GM11168 (cell line): ENCODE results near the gene MAST3.

ENCODE experiments used
- in situ Hi-C: fragments of 300-500 bp; cut with MboI; formaldehyde crosslinking; loops from one replicate; pipeline ENCODE4 v1.12.0; 2022; ENCODE audit warnings: low sequenced_read_pairs; ENCODE audit not compliant: unreplicated experiment

The MAST3 gene

DNA sequence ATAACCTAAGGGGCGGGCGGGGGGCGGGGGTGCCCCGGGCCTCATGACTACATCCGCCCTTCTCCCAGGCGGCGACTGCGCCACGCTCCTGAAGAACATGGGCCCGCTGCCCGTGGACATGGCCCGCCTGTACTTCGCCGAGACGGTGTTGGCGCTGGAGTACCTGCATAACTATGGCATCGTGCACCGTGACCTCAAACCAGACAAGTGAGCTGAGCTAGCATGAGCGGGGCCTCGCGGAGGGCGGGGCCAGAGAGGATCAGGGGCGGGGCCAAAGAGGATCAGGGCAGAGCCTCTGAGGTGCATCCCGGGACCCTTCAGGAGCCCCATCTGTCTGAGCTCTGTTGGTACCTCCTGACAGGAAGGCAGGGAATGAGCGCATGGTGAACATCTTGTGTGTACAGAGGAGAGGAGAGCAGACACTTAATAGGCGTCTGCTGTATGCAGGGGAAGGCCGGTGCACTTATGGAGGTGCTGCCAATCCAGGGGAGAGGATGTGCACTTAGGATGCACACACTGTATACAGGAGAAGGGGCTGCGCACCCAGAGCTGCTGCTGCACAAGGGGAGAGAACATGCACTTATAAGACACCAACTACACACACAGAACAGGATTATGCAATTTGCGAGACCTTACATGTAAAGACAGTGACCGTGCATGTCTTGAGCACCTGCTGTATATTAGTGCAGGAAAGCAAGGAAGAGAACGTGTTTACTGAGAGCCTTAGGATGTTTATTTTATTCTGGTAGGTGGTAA is 34.4 kb downstream of the MAST3 start:
- in situ Hi-C loops: no loop called here

DNA sequence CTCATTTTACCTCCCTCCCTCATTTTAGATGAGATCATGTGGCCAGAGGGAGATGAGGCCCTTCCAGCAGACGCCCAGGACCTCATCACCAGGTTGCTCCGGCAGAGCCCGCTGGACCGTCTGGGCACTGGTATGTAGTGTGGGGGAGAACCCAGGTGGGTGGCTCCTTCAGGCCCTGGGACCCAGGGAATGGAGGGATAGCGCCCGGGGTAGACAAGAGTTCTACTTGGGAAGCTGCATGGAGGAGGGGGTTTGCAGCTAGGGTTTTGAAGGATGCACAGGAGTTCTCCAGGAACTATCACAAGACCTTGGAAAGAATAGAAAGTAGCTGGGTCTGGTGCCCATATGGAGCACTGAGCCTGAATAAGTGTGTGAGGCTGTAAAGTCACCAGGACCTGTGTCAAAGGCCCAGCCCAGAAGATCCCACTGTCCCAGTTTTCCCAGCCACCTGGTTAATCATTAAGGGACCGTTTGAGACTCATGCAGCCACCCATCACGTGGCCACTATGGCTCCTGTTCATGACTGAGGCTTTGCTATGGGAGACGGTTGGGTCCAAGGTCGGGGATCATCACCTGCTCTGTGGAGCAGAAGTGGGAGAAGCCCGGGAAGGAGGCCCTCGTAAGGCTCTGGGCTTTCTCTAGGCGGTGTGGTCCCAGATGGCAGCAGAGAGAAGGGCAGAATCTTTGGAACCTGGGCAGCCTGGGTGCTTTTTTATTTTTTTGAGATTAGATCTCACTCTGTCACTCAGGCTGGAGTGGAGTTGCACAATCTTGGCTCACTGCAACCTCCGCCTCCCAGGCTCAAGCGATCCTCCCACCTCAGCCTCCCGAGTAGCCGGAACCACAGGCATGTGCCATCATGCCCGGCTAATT is 38.4 kb downstream of the MAST3 start:
- in situ Hi-C loops: no loop called here

DNA sequence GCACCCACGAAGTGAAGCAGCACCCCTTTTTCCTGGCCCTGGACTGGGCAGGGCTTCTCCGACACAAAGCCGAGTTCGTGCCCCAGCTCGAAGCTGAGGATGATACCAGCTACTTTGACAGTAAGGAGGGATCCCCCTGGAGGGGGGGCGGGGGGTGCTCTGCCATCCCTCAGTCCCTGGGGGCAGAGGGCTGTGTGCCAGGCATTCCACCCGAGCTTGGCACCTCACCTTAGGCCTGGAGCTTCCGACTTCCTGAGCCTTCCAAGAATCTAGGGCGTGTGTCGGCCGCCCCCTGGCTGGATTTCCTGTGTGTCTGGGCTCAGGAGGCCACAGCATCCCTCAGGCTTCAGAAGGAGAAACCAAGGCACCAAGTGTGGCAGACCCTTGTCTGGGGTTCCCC is 39.7 kb downstream of the MAST3 start:
- in situ Hi-C loops: no loop called here

DNA sequence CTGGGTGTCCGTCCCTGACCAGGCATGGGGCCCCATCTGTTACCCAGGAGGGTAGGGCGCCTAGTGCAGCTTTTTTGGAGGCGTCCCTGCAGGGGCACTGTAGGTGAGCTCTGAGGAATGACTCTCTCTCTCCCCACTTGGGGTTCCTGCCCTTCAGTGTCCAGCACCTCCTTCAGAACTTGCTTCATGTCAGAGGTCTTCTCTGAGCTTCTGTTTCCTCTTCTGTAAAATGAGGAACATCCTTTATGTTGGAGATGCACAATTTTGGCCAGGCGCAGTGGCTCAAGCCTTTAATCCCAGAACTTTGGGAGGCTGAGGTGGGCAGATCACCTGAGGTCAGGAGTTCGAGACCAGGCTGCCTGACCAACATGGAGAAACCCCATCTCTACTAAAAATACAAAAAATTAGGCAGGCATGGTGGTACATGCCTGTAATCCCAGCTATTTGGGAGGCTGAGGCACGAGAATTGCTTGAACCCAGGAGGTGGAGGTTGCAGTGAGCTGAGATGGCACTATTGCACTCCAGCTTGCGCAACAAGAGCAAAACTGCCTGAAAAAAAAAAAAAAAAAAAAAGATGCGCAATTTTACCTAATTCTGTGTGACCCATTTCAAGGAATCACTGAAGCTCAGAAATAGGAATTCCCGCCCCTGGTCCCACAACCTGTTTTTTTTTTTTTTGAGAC is 40.2 kb downstream of the MAST3 start:
- in situ Hi-C loops: no loop called here

DNA sequence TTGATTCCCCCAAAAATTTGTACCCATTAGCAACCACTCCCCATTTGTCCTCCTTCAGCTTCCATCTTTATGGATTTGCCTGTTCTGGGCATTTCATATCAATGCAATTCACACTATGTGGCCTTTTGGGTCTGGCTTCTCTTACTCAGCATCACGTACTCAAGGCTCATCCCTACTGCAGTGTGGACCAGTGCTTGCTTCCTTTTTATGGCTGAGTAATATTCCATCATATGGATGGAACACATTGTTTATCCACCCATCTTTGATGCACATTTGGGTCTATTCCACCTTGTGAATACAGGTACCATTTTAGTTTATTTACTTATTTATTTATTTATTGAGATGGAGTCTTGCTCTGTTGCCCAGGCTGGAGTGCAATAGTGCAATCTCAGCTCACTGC is 42.9 kb downstream of the MAST3 start:
- in situ Hi-C loops: no loop called here

DNA sequence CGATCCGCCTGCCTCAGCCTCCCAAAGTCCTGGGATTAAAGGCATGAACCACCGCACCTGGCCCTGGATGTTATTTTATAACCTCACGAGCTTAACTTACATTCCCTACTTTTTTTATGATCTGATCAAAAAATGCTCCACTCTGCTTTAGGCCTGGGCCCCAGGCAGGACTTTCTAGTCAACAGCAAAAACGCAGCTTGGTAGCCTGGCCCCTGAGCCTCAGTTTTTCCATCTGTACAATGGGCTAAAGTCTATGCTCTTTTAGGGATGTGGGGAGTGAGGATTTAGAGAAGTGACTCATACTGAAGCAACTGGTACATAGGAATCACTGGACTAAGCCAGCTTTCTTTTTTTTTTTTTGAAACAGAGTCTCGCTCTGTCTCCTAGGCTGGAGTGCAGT is 43.5 kb downstream of the MAST3 start:
- in situ Hi-C loops: no loop called here

DNA sequence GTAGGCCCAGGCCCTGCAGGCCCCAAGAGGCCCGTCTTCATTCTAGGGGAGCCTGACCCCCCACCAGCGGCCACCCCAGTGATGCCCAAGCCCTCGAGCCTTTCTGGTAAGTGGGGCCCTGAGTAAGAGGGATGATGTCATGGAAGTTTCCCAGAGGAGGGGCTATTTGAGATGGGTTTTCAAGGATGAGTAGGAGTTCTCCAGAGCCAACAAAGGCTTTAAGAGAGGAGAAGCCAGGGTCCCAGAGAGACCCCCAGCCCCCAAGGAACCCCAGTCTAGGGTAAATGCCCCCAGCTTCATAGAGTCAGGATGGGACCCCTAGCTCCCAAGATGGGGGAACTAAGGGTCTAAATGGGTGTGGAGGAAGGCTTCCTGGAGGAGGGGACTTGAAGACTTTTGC is 46.3 kb downstream of the MAST3 start:
- in situ Hi-C loops: no loop called here

DNA sequence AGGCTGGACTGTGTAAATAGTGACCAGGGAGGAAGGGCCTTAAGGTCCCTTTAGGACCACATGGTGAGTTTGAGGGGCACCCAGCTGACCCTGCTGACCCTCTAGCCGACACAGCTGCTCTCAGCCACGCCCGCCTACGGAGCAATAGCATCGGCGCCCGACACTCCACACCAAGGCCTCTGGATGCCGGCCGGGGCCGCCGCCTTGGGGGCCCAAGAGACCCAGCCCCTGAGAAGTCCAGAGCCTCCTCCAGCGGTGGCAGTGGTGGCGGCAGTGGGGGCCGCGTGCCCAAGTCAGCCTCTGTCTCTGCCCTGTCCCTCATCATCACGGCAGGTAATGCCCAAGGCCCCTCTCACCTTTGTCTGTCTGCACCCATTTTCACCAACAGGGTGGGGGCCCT is 46.8 kb downstream of the MAST3 start:
- in situ Hi-C loops: no loop called here

DNA sequence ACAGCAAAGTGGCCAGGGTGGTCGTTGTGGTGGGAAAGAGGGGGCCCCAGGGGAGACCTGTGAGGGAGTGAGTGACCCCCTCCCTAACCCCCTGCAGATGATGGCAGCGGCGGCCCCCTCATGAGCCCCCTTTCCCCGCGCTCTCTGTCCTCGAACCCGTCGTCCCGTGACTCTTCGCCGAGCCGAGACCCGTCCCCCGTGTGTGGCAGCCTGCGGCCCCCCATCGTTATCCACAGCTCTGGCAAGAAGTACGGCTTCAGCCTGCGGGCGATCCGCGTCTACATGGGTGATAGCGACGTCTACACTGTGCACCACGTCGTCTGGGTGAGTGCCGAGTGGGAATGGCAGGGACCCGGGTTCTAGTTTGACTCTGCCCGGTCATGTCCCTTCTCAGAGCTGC is 47.3 kb downstream of the MAST3 start:
- in situ Hi-C loops: no loop called here

DNA sequence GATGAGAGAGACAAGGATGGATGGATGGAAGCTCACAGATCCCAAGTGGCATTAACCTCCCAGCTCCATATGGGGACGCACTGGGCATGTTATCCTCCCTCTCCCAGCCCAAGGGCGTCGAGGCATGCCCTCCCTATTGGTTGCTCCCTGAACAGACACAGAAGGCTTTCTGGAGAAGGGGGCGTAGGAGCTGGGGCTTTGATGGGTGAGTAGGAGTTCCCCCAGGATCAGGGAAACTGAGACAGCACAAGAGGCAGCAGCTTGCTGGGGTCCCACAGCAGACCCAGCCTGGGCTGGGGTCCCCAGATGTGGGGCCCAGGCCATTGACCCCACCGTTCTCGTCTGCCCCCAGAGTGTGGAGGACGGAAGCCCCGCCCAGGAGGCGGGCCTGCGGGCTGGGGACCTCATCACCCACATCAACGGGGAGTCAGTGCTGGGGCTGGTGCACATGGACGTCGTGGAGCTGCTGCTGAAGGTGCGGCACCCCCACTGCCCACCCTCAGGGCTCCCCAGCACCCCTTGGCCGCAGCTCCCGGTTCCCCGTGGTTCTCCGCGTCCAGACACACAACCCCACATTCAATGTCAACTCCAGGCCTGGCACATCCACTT is 47.9 kb downstream of the MAST3 start:
- in situ Hi-C loops: no loop called here

DNA sequence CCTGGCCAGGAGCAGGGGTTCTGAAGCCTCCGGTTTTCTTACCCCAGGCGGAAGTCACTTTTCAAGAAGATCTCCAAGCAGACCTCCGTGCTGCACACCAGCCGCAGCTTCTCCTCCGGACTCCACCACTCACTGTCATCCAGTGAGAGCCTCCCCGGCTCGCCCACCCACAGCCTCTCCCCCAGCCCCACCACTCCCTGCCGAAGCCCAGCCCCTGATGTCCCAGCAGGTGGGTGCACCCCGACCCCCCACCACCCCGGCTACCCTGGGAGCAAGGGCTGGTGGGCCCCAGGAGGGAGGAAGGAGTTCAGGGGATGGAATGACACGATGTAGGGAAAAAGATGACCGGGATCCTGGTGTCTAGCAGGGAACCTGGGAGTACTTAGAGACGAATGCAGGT is 49.8 kb downstream of the MAST3 start:
- in situ Hi-C loops: no loop called here

DNA sequence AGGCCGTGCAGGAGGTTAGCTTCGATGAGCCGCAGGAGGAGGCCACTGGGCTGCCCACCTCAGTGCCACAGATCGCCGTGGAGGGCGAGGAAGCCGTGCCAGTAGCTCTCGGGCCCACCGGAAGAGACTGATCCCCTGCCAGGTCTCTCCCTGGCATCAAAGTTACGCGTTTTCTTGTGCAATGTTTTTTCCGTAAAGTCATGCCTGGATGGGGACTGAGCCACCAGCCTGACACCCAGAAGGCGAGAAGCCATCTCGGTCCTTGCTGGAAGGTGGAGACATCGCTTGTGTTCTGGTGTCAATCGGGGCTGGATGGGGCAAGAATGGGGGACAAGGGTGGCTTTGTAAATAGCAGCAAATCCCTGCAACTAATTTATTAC is 52.0 kb downstream of the MAST3 start:
- in situ Hi-C loops: no loop called here

DNA sequence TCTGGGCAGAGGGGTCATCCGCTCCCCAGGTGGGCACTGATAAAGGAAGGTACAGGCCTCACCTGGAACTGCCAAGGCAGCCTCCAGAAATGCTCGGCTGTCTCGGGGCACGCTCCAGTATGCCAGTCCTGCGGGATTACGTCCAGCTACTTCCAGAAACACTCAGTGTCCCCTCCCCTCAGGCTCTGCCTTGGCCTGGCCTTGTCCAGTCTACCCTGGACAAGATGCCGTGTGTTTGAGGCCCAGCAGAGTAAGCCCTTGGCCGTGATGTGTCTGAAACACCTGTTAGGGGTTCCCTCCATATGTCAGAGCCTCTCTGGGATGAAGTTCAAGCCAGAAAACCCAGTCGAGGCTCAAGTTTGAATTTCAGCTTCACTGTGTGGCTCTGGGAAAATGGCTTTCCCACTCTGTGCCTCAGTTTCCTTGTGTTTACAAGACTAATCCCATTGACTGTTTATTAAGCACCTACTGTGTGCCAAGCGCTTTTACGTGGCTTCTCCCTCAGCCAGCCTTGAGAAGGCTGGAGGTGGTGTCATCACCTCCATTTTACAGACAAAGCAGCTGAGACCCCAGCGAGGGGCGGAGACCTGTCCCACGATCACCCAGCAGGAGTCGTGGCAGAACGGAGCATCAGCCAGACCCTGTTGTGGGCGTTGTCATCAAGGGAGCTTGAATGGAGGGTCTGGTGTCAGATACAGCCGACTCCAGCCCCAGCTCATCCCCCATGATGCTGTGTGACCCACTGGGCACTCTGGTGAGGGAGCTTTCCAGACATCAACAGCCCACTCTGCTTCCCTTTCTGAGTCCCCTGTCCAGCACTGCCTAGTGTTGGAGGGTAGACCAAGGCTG is 53.4 kb downstream of the MAST3 start:
- in situ Hi-C loops: no loop called here

DNA sequence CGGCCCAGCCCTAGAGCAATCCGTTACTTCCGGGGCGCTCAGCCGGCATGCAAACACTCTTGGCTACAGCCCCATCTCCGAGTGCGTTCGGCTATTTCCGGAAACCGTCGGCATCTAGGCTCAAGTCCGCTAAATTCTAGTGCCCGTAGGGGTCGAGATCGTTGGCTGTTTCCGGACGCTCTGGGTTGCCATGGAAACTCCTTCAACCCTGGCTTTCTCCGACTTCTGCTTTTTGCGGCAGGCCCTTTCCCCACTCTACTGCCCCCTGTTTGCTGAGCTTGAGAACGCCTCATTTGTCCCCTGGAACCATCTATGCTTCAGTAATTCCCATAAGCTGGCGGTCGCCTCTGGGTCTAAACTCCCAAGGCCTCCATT is 54.9 kb downstream of the MAST3 start:
- in situ Hi-C loops: no loop called here

DNA sequence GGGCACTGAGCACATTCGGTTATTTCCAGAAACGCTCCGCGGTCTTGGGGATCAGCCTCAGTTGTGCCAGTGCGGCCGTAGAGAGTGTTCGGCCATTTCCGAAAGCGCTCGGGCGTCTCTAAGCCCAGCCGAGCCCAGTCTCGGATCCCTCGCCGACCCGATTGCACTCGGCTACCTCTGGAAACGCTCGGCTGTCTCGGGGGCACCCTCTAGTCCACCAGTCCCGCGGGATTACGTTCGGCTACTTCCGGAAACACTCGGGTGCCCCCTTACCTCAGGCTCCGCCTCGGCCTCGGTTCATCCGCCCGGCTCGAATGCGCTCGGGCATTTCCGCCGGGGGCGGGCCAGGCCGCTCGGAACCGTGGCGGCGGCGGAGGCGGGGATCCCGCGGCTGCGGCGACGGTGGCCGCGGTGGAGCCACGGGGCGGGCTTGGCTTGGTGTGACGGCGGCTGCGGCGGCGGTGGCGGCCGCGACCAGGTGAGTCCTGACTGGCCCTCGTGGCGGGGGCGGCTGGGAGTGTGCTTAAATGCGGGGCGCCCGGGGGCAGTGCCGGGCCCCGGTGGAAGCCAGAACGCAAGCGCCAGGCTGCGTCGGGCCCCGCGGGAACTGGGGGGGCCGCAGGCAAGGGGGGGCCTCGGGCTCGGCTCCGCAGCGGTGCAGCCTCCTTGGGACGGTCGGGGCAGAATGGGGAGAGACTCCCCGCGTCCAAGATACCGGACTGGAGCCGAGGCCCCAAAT is 55.4 kb downstream of the MAST3 start, which contains the start of gene PIK3R2:
TSS of gene PIK3R2 (plus strand) at position 347 of the 739 bp plus-strand sequence. CDS start 2,717 bp downstream, outside the sequence.
- in situ Hi-C loops: no loop called here

DNA sequence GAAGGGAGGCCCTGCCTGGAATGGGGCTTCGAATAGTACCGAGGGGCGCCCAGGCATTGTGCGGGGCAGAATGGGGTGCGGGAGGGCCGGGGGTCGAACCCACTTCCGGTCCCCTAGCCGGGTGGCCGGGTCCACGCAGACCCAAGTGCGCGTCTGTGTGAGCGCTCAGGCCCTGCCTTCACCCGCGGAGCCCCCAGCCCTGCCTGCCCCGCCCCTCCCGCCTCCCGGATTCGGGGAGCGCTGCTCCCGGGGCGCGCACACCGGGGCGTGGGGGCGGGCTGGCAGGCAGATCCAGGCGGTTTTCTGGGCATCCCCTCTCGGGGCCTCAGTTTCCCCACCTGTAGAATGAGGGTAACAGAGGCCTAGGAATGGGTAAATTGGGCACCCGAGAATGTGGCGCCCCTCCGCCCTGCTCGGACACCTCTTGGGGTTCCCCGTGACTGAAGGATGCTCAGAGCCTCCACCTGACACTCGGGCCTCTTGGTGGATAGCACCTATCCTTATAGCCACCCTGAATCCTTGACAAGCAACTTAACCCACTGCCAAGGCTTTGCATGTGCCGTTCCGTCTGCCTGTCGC is 56.1 kb downstream of the MAST3 start:
- in situ Hi-C loops: no loop called here

DNA sequence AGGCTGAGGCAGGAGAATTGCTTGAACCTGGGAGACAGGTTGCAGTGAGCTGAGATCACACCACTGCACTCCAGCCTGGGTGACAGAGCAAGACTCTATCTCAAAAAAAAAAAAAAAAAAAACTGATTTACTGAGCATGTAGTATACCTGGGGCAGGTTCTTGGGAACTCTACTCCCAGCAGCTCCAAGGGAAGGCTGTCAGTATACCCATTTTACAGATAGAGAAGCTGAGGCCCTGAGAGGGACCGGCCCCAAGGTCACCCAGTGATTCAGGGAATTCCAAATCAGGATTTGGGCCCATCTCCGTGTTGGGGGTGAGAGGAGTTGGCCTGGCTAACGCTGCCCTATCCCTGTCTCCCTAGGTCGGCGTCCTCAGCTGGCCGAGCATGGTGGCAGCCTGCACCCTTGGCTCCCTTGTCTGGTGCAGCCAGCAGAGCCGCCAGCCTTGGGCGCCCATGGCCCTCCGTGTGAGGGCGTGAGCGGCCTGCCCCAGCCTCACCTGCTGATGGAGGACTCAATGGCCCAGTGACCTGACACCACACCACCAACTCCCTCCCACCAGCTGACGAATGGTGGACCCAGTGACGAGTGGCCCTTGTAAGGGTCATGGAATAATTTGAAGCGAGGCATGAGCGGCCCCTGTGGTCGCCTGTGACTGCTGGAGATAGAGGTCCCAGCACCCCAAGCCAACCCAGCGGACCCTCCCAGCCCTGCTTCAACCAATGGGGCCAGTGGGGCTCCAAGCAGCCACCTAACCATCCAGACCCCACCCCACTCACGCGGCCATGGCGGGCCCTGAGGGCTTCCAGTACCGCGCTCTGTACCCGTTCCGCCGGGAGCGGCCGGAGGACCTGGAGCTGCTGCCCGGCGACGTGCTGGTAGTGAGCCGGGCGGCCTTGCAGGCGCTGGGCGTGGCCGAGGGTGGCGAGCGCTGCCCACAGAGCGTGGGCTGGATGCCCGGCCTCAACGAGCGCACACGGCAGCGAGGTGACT is 57.8 kb downstream of the MAST3 start:
- in situ Hi-C loops: no loop called here

DNA sequence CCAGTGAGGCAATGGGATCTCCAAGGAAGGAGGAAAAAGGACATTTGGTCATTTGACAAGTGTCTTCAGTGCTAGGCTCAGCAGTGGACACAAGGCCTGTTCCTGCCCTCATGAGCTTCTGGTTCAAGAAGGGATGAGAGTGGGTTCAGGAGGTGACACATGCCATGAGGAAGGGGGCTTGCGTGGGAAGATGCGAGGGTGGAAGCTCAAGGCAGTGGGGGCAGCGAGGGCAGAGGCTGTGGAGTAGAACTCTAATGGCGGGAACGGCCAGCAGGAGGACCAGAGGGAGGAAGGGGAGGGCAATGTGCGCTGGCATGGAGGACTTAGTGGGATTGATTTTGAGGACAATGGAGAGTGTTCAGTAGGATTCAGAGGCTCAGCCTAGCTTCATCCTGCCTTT is 58.7 kb downstream of the MAST3 start:
- in situ Hi-C loops: no loop called here
